Memory B cell (primary cell): Measurements from ENCODE around the gene RIMS1.

Experiments
- ATAC-seq: fragments of 150-1000 bp; cut with Tn5 transposase; 2 replicates; pipeline ENCODE4 v1.10.0; 2021; ENCODE audit warnings: low read depth, mild to moderate bottlenecking, moderate library complexity
- DNase-seq, 2 donors: peaks; one replicate each; pipeline ENCODE4 v3.0.0; 2022; ENCODE audit warnings: low spot score in 2 of 2
- H3K27ac Mint-ChIP-seq: one replicate; pipeline ENCODE4 v1.8.0; 2022; ENCODE audit warnings: mild to moderate bottlenecking, moderate library complexity, mixed read lengths
- H3K27me3 Mint-ChIP-seq: one replicate; pipeline ENCODE4 v1.8.0; 2022; ENCODE audit warnings: mixed read lengths
- H3K36me3 Mint-ChIP-seq: one replicate; pipeline ENCODE4 v1.8.0; 2022; ENCODE audit warnings: mild to moderate bottlenecking, mixed read lengths
- H3K4me1 Mint-ChIP-seq: one replicate; pipeline ENCODE4 v1.8.0; 2022; ENCODE audit warnings: mixed read lengths
- H3K4me3 Mint-ChIP-seq: one replicate; pipeline ENCODE4 v1.8.0; 2022; ENCODE audit warnings: mild to moderate bottlenecking, moderate library complexity, mixed read lengths
- H3K9me3 Mint-ChIP-seq: one replicate; pipeline ENCODE4 v1.8.0; 2022; ENCODE audit warnings: mixed read lengths

The RIMS1 gene

GRCh38 chr6:72267470-72267869 lies 381.1 kb downstream of the RIMS1 start:
- H3K9me3 Mint-ChIP-seq, result no peaks in the 10 kb centered on the region
- no peaks in the 10 kb centered on the region for H3K4me1 Mint-ChIP-seq
- no peak overlapping the region for H3K4me3 Mint-ChIP-seq
- H3K27ac Mint-ChIP-seq, result no peak overlapping the region
- H3K27me3 Mint-ChIP-seq, result peaks cover 6% of the 10 kb centered on the region
- no peaks in the 10 kb centered on the region for H3K36me3 Mint-ChIP-seq
- DNase-seq, result no peak
- ATAC-seq, result no peak

- no peak for DNase-seq
- no peaks in the 10 kb centered on the region for H3K36me3 Mint-ChIP-seq
- H3K27me3 Mint-ChIP-seq, result peaks cover 5% of the 10 kb centered on the region
- no peak overlapping the region for H3K4me3 Mint-ChIP-seq
- no peak overlapping the region for H3K27ac Mint-ChIP-seq
- no peaks in the 10 kb centered on the region for H3K9me3 Mint-ChIP-seq
- ATAC-seq, result no peak
- H3K4me1 Mint-ChIP-seq, result no peaks in the 10 kb centered on the region
Observed at GRCh38 chr6:72271531-72271930, 385.2 kb downstream of the RIMS1 start.

GRCh38 chr6:72272958-72273357 lies 386.6 kb downstream of the RIMS1 start:
- ATAC-seq (no peak), DNase-seq (no peak)
- peaks cover 5% of the 10 kb centered on the region for H3K27me3 Mint-ChIP-seq
- no peaks in the 10 kb centered on the region for H3K36me3 Mint-ChIP-seq
- H3K4me3 Mint-ChIP-seq, result no peak overlapping the region
- H3K9me3 Mint-ChIP-seq, result no peaks in the 10 kb centered on the region
- no peak overlapping the region for H3K27ac Mint-ChIP-seq
- no peaks in the 10 kb centered on the region for H3K4me1 Mint-ChIP-seq

GRCh38 chr6:72275888-72276287 lies 389.5 kb downstream of the RIMS1 start:
- no peak overlapping the region for H3K4me3 Mint-ChIP-seq
- no peaks in the 10 kb centered on the region for H3K36me3 Mint-ChIP-seq
- H3K4me1 Mint-ChIP-seq, result no peaks in the 10 kb centered on the region
- no peaks in the 10 kb centered on the region for H3K9me3 Mint-ChIP-seq
- no peak for ATAC-seq
- no peak for DNase-seq
- no peaks in the 10 kb centered on the region for H3K27me3 Mint-ChIP-seq
- no peak overlapping the region for H3K27ac Mint-ChIP-seq

DNA sequence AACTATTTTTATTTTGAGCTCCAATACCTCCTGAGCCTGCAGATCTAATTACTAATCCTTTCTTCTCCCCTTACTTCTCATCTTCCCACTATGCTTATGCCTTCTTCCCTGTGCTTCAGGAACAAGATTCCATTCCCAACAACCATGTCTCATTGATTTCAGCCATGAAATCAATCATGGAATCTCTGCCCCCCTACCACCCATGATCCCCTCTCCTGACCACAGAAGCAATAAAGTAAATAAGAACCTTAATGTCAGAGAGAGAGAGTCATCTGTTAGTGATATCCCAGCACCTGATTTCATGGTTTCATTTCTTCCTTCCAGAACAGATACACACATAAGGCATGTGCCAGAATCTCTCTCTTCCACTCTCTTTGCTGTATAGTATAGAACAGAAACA lies 395.9 kb downstream of the RIMS1 start:
- H3K36me3 Mint-ChIP-seq, result no peaks in the 10 kb centered on the region
- DNase-seq, result no peak
- H3K4me3 Mint-ChIP-seq, result no peak overlapping the region
- H3K27me3 Mint-ChIP-seq, result peaks cover 3% of the 10 kb centered on the region
- no peaks in the 10 kb centered on the region for H3K4me1 Mint-ChIP-seq
- no peak for ATAC-seq
- no peak overlapping the region for H3K27ac Mint-ChIP-seq
- no peaks in the 10 kb centered on the region for H3K9me3 Mint-ChIP-seq

DNA sequence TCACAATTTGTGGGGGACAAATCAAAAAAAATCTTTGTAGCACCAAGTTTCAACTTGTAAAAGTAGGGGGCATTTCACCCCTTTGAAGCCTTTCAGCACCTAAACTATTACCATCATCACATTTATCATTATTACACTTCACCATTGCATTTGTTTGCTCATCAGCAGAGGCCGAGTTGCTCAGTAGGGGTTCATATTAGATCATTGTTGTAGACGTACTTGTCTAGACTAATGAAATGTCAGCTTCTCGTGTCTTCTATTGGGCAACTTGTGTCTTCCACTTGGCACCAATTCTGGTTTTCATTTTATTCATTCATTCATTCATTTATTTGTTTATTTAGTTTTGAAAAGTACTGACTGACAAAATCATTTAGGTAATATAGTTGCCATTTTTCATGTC lies 397.2 kb downstream of the RIMS1 start:
- Mint-ChIP-seq H3K27me3 (peaks cover 3% of the 10 kb centered on the region), H3K9me3 (no peaks in the 10 kb centered on the region), H3K4me3 (no peak overlapping the region), H3K36me3 (no peaks in the 10 kb centered on the region), H3K4me1 (no peaks in the 10 kb centered on the region), H3K27ac (no peak overlapping the region)
- ATAC-seq (no peak), DNase-seq (no peak)

GRCh38 chr6:72286911-72287311 lies 400.6 kb downstream of the RIMS1 start:
- Mint-ChIP-seq H3K4me1 (no peaks in the 10 kb centered on the region), H3K4me3 (no peak overlapping the region), H3K27me3 (peaks cover 4% of the 10 kb centered on the region), H3K9me3 (no peaks in the 10 kb centered on the region), H3K27ac (no peak overlapping the region), H3K36me3 (no peaks in the 10 kb centered on the region)
- no peak for ATAC-seq
- no peak for DNase-seq

- DNase-seq (no peak), ATAC-seq (no peak)
- no peak overlapping the region for H3K27ac Mint-ChIP-seq
- no peaks in the 10 kb centered on the region for H3K9me3 Mint-ChIP-seq
- H3K27me3 Mint-ChIP-seq, result peaks cover 4% of the 10 kb centered on the region
- no peak overlapping the region for H3K4me3 Mint-ChIP-seq
- no peaks in the 10 kb centered on the region for H3K36me3 Mint-ChIP-seq
- no peaks in the 10 kb centered on the region for H3K4me1 Mint-ChIP-seq
Observed at GRCh38 chr6:72287801-72288200, 401.5 kb downstream of the RIMS1 start.

GRCh38 chr6:72288592-72288991 lies 402.2 kb downstream of the RIMS1 start:
- DNase-seq (no peak), ATAC-seq (no peak)
- Mint-ChIP-seq H3K9me3 (no peaks in the 10 kb centered on the region), H3K4me3 (no peak overlapping the region), H3K27me3 (peaks cover 4% of the 10 kb centered on the region), H3K27ac (no peak overlapping the region), H3K36me3 (no peaks in the 10 kb centered on the region), H3K4me1 (no peaks in the 10 kb centered on the region)

DNA sequence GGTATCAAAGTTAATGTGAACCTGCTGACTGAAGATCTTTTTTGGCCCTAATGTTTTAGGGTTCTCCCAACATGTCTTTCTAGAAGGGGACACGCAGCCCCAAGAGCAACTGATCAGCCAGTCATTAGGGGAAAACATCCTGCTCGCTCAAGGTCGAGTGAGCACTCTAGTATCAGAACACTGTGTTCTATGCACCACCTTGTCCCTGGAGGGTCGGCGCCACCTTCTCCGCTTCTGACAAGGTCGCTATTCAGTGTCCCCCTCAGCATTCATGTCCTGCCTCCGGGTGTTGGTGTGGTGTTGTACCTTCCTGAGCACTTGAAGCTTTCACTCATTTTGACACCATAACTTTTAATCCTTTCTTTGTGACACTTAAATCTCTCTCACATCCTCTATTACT lies 404.3 kb downstream of the RIMS1 start:
- no peaks in the 10 kb centered on the region for H3K36me3 Mint-ChIP-seq
- DNase-seq (no peak), ATAC-seq (no peak)
- H3K27me3 Mint-ChIP-seq, result peaks cover 1% of the 10 kb centered on the region
- H3K4me1 Mint-ChIP-seq, result no peaks in the 10 kb centered on the region
- no peaks in the 10 kb centered on the region for H3K9me3 Mint-ChIP-seq
- H3K27ac Mint-ChIP-seq, result no peak overlapping the region
- no peak overlapping the region for H3K4me3 Mint-ChIP-seq

GRCh38 chr6:72296375-72296774 lies 410.0 kb downstream of the RIMS1 start:
- Mint-ChIP-seq H3K9me3 (no peaks in the 10 kb centered on the region), H3K4me3 (no peak overlapping the region), H3K4me1 (no peaks in the 10 kb centered on the region)

GRCh38 chr6:72305971-72306370 lies 419.6 kb downstream of the RIMS1 start:
- no peak for ATAC-seq
- H3K27ac Mint-ChIP-seq, result no peak overlapping the region

More at GRCh38 chr6:72296375-72296774, 410.0 kb downstream of the RIMS1 start:
- ATAC-seq (no peak), DNase-seq (no peak)
- Mint-ChIP-seq H3K27me3 (no peaks in the 10 kb centered on the region), H3K27ac (no peak overlapping the region), H3K36me3 (no peaks in the 10 kb centered on the region)

DNA sequence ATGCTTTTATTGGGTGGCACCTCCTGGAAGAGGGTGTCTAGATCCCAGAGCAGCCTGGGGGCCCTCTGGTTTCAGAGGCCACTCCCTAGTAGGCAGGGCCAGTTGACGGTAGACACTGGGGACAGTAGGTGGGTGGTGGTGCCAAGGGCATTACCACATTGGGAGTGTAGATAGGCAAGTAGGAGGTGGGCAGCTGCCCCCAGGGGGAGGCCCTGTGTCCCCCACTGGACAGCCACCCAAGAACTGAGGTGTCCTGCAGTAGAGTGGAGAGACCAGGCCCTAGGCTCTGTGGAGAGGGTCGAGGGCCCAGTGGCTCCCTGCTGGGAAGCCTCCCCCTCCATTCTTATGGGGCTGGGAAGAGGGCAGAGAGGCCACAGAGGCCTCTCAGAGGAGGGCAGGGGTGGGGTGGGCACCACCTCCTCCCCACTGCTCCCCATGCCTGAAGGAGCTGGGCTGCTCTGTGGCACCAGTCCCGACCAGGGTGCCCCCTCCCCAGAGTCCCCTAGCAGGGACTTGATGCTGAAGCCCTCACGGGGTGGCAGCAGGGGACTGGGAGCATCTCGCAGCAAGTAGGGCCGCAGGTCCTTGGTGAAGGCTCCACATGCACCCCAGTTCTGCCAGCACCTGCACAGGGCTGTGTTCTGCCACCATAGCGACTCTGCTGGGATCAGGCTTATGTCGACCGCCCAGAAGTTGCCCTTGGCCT lies 430.5 kb downstream of the RIMS1 start:
- H3K27ac Mint-ChIP-seq, result no peak overlapping the region
- no peaks in the 10 kb centered on the region for H3K9me3 Mint-ChIP-seq
- H3K4me1 Mint-ChIP-seq, result no peaks in the 10 kb centered on the region
- H3K4me3 Mint-ChIP-seq, result no peak overlapping the region
- H3K36me3 Mint-ChIP-seq, result no peaks in the 10 kb centered on the region
- no peak for ATAC-seq
- peaks cover 8% of the 10 kb centered on the region for H3K27me3 Mint-ChIP-seq
- no peak for DNase-seq

More at GRCh38 chr6:72305971-72306370, 419.6 kb downstream of the RIMS1 start:
- H3K36me3 Mint-ChIP-seq, result no peaks in the 10 kb centered on the region
- DNase-seq, result no peak
- H3K9me3 Mint-ChIP-seq, result no peaks in the 10 kb centered on the region
- H3K27me3 Mint-ChIP-seq, result peaks cover 2% of the 10 kb centered on the region
- H3K4me3 Mint-ChIP-seq, result no peak overlapping the region
- no peaks in the 10 kb centered on the region for H3K4me1 Mint-ChIP-seq

GRCh38 chr6:72321788-72322187 lies 435.4 kb downstream of the RIMS1 start:
- Mint-ChIP-seq H3K27me3 (peaks cover 4% of the 10 kb centered on the region), H3K4me1 (no peaks in the 10 kb centered on the region), H3K9me3 (no peaks in the 10 kb centered on the region), H3K4me3 (no peak overlapping the region), H3K27ac (no peak overlapping the region), H3K36me3 (no peaks in the 10 kb centered on the region)
- DNase-seq, result no peak
- ATAC-seq, result no peak

DNA sequence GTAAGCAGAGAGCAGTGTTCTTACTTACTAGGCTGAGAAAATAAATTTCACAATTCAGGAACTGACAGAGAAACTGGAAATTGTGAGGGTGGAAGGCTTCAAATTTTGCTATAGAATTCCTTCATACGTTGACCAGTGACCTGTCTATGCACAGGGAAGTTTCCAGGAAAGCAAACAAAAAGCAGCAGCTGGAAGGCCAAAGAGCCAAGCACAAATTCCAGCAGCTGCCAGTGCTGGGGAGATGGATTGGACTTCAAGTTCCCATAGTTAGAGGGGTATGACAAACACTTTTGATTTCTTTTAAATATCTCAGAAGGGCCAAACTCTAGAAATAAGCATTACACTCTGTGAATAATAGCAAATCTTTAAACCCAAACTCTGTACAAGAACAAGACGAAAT lies 436.4 kb downstream of the RIMS1 start:
- no peaks in the 10 kb centered on the region for H3K36me3 Mint-ChIP-seq
- no peaks in the 10 kb centered on the region for H3K9me3 Mint-ChIP-seq

More for the DNA sequence above, 436.4 kb downstream of the RIMS1 start:
- H3K4me1 Mint-ChIP-seq, result no peaks in the 10 kb centered on the region
- no peak for ATAC-seq
- H3K27me3 Mint-ChIP-seq, result peaks cover 4% of the 10 kb centered on the region
- no peak overlapping the region for H3K27ac Mint-ChIP-seq
- H3K4me3 Mint-ChIP-seq, result no peak overlapping the region
- no peak for DNase-seq
